Lower leg skin (tissue), 3 donors: Measurements from ENCODE around the gene TICAM2.

Source experiments
- CTCF ChIP-seq, 3 donors: fragments of 450-650 bp; IDR thresholded peaks; one replicate each; pipeline ENCODE4 v1.5.1; 2016; ENCODE audit warnings: antibody characterized with exemption in 3 of 3, mild to moderate bottlenecking in 3 of 3, moderate library complexity in 2 of 3
- POLR2A ChIP-seq, 2 donors: fragments of 450-650 bp; IDR thresholded peaks; one replicate each; pipeline ENCODE4 v1.6.1; 2016 to 2017; ENCODE audit warnings: antibody characterized with exemption in 2 of 2, mild to moderate bottlenecking in 1 of 2, moderate library complexity in 1 of 2

DNA sequence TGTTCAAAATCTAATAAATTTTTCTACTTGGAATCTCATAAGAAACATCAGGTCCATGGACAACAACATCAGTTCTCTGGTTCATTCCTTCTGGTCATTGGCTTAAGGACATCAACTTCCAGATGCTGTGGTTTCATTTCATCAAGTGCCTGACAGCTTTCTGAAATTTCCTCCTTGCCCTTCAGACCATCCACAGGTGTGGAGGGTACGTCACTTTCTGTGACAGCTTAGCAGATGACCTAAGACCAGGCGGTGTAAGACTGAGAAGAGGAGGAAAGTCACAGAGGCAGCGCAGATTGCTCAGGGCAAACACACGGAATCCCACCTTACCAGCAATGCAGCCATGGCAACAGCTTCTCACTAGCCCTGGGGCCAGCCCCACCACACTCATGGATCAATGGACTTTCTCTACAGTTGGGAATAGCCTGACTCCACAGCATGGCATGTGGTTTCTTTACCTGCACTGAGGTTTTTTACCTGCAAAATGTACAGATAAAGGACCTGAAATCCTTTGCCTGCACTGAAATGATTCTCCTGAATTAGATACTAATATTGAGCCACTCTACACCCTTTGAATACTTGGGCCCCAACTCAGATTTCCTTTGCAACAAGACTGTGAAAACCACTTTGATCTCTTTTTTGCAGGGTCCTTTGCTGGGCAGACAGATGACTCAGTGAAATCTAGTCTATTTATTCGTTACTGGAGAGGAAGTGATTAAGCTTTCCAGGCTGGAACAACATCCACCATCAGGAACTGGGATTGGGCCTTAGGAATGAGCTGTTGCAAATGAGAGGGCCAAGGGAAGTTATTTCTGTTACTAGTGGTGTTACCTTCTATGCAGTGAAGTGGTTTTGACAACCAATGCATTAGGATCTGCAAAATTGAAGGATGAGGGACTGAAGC is 26.9 kb downstream of the TICAM2 start:
- TF ChIP-seq POLR2A (IDR thresholded peaks at IDR 0.05) (no peak), CTCF (IDR thresholded peaks at IDR 0.05) (no peak)
